HG03280 (cell line): ENCODE results near the gene NAALADL2.
"Not testable (repeated sequence)": the region's sequence is repeated elsewhere in the genome, so short reads cannot be mapped to it uniquely, and the experiment has no call there.

Experiments used
- ATAC-seq: cut with Tn5 transposase; IDR thresholded peaks from one replicate; pipeline ENCODE4 v1.9.1; 2021; ENCODE audit warnings: mild to moderate bottlenecking, moderate library complexity; ENCODE audit not compliant: unreplicated experiment

Gene NAALADL2

DNA sequence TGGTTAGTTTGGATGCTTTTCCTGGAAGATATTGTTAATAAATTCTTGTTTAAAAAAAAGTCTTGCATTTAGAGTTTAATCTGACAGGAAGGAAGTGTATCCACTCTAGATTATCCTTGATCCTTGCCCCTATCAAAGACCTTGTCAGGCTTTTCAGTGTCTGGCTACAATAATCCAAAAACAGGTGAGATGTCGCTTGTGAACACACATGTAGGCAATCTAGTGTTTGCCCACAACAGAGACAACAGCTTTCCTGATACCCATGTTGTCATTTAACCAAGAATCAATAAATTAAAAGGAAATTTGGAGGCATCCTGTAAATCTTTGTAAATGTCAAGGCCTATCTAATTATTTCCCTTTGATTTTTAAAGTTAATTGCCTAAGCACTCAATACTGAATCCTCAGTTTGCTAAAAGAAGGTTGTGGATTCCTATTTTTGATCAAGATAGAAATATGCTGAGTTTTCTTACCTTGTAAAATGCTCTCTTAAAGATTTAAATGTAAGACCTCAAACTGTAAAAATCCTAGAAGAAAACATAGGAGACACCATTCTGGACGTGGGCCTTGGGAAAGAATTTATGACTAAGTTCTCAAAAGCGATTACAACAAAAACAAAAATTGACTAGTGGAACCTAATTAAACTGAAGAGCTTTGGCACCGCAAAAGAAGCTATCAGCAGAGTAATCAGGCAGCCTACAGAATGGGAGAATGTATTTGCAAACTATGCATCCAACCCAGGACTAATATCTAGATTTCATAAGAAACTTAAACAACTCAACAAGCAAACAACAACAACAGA, 207.7 kb downstream of the NAALADL2 start:
- no peak for ATAC-seq

DNA sequence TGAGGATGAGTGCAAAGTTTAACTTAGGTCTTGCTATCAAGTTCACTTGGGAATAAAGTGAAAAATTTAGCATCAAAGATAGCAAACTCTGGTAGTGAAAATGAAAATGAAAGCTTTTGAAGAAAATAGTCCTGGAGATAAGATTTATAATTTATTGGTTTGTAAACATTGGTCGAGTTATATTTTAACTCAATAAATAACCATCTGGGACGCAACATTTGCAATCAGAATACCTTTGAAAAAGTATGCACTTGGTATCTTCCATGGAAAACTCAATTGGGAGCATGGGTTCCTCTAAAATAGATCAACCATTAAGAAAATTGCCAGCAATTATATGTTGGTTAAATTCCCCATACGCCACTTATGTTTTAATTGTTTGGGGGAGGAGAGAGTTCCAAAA, 209.5 kb downstream of the NAALADL2 start:
- no peak for ATAC-seq

DNA sequence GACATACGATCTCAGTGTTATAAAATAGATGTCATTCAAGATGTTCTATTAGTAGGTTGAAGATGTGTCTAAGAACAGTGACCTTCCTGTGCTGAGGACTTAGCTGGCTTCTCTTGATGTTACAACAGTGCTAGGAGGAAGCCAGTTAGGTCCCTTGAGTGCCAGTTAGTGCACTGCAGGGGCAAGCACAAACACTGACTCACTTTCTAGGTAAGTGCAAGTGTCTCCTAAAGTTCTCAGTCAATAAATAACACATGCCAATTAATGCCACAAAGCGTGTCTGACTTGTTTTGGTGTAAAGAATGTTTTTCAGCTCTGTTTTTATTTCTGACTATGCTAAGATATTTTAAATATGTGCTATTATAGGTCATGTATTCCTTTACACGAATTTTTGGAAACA, 211.8 kb downstream of the NAALADL2 start:
- no peak for ATAC-seq

DNA sequence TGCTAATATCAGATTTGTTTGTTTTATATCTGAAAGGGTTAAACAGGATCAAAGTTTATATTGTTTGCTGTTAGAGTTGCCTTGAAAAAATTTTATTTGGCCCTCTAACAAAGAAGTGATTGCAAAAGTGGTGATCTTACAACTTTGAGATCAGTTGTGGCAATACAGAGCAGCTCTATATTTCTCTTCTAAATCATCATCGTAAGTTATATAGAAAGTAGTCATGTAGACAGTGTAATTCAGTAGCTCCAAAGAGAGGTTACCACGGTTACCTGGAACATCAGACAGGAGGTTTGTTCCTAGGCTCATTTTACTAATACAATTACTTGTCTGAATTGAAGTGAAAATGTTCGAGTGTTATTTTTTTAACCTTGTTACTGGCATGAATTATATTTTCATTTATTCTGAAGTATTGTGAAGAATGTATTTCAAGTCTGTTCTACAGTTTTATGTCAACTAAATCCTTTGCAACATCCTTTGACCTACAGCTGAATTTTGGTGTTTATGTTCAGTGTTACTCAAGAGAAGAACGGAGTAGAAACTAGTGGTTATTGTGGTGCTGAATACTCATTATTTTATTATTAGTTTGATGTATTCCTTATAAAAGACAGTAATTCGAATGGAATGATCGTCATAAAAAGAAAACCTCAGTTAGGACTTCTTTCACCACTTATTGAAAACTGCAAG, 214.2 kb downstream of the NAALADL2 start:
- ATAC-seq = no peak

DNA sequence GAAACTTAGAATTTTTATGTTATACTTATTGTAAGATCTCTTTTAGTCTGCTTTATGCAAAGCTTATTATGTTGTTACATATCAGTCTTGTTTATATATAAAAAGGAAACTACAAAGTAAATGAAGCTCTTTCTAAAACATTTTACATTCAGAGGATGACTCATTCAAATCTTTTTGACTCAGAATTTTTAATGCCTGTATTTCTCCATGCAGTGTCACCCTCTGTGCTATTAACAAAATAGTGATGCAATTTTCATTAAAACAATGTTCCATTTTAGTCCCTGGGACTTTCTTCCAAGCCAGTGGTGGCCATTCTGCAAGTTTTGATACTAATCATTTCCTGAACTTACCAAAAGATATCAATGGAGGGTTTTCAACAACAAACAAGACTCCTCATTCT, 216.1 kb downstream of the NAALADL2 start:
- ATAC-seq = no peak

DNA sequence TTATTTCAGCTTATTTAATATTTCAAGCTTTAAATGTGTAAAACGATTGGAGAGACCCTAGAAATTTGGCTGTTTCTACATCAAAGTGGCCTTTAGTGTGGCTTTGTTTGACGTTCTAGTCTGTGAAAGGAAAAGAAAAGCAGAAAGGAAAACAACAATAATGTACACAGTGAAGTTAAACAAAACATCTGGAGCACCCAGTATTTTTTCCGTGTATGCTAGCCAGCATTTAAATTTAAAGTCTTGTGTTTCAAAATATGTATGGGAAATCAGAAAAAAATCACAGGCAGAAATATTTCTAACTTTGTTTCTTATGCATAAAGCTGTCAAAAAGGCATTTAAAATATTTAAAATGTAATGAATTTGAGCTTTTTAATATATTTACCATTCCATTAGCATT, 218.1 kb downstream of the NAALADL2 start:
- no peak for ATAC-seq

DNA sequence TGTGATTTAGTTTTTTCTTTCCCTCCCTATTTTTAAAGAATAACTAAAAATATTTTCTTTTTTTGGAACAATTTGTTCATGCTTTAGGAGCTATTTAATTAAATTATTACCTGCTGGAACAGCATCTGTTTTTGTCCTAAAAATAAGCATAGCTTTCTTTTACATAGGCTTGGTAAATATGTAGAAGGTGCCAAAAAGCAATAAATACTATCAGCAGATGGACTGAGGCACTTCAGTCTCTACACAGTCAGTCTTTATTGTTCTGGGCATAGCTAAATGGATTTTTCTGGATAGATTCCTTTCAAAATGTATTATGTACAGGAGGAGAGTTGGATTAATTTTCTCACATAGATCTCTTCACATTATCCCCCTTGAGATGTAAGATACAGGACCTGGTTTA, 223.5 kb downstream of the NAALADL2 start:
- ATAC-seq = no peak

DNA sequence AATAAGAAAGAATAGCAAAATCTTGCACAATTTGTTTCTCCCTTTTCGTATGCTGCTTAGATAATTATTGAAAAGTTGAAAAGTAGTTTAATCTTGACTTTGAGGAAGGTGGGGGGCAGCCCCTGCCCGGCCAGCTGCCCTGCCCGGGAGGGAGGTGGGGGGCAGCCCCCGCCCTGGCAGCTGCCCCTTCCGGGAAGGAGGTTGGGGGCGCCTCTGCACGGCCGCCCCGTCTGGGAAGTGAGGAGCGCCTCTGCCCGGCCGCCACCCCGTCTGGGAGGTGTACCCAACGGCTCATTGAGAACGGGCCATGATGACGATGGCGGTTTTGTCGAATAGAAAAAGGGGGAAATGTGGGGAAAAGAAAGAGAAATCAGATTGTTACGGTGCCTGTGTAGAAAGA, 228.0 kb downstream of the NAALADL2 start:
- ATAC-seq = not testable (repeated sequence)

DNA sequence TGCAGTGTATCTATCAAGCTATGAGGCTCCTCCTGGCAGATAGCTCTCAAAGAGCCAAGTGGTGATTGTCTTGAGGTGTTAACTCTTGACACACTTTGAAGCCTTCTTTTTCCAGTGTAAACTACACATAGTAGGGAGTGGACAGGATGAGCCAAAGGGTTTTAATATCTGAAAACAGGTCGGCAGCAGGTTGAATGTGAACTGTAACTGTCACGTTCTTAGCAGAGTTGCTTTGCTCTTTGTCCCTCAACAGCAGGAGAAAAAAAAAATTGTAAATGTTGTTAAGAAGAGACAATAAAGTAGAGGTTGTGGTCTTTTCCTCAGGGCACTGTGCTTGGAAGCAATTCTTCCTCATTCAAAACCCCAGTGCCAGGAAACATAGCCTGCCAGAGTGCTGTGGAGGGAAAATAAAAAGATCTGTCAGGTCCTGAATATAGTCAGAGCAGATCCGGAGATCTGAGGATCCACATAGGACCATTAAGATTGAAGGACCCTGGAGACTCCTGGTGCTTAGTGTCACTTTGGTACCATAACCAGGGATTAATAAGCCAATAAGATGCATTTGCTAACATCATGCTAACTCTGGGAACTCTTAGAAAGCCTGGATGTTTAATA, 229.7 kb downstream of the NAALADL2 start:
- ATAC-seq = no peak

DNA sequence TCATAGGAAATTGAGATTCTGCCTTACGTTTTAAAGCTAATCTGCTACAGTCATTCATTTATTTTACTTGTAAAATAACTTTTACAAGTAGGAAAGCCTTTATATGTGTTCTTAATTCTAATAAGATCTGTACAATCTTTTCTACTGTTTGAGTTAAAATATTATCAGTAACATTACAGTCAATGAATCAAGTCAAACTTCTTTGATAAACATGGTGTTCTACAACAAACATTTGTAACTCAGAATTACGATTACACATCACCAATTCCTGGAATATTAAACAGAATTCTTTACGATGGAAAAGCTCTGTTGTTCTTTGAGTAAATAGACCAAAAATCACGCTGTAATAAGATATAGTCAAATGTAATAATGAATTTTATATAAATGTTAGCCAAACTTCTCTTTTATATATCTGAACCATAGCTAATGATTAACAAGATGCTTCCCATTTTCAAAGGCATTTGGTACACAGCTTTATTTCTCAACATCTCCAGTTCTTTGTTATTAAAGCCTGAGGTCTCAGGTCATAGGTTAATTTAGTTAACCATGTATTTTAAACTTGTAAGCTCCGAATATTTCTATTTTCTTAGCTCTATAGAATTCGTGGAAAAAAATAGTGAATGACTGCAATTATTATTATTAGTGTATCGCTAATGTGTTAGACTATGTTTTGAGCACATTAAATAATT, 232.4 kb downstream of the NAALADL2 start:
- ATAC-seq = no peak

DNA sequence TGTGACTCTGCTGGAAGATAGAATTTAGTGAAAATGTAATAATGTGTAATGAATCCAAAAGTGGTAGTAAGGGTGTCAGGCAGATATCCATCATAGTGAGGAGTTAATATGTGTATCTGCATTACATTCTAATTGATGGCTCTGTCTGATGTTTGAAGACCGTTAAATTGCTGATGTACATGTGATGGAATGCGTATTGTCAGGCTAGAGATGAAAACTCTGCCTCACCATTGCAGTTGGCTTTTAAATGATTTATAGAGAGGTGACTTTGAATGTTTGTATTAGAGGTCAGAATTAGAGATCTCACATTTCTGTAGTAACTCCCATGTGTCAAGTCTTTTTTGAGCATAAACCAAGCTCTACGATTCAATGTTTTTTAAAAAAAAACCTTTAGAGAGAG, 234.6 kb downstream of the NAALADL2 start:
- ATAC-seq = no peak

DNA sequence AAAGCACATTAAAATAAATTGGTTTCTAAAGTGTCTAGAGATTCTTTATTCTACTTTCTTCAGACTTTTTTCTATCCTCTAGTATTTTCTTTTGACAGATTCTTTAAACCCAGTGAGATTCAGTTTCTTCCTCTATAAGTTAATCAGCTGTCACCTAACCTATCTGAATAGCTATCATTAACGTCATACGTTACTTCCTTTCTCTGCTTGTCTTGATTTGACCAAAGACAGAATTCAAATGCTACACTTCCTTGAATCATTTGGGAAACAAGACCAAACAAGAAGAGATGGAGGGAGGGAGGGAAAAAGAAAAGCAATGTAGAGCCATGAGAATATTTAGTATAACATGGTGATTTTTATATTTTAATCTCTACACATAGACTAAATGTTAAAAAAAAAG, 235.2 kb downstream of the NAALADL2 start:
- ATAC-seq = no peak

DNA sequence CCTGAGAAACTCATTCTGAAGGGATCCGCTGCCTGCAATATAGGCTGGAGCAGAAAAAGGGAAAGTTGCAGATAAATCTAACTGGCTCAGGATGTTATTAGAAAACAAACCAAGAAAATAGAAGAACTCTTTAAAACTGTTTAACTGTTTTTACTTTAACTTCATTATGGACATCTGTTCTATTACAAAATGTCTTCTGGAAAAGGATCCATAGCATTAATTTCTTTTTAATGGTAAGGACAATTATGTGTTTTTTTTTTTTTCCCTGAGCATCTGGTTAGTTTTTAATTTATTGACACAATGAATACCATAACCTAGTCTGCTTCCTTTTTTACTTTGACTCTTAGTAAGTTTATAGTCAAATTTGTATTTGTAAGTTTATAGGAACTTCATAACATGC, 239.5 kb downstream of the NAALADL2 start:
- no peak for ATAC-seq

DNA sequence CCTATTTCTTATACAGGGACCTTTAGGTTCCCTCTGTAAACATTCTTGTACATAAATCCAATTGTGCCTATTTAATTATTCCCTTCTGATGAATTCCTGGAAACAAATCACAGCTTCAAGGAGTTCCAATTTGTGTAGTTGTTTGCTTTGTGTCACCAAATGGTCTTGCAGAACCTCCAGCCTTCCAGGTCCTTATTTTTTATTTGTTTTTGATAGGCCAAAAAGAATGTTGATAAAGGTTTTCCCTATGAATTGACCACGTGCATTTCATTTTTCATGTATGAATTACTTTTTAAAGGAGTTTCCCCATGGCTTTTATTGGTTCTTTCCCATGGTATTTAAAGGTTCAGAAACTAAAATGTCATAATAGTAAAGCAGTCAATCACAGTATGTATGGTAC, 243.0 kb downstream of the NAALADL2 start:
- no peak for ATAC-seq

DNA sequence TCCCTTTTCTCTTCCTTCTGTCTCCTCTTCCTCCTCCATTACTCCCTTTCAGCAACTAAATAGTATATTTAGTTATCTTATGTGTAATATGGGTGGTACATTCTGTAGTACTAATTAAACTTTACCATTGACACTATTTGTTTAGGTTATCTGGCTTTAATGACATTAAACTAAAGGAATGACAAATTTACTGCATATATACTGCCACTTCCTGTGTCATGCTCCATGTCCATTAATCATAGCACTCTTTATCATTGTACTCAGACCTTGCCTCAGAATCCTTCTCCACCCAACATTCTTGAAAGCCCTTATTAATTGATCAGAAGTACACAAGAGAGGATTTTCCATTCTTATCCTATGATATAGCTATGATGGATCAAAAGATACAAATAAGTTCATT, 244.2 kb downstream of the NAALADL2 start:
- ATAC-seq = no peak

DNA sequence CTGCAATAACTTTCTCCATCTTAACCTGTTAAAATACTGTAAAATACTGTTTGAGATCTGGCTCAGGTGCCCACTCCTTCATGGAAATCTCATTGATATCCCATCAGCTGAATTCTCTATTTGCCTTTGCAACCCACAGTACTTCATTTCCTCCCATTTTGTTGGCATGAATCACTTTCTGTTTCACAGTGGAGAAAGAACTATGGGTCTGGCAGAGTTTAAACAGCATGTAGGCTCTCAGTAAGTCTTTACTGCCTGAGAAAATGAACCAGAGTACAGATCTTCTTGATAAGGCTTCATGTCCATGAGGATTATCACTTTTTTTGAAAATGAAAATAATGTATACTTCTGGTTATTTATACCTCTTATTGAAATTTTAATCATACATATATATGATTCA, 245.9 kb downstream of the NAALADL2 start:
- ATAC-seq = no peak

DNA sequence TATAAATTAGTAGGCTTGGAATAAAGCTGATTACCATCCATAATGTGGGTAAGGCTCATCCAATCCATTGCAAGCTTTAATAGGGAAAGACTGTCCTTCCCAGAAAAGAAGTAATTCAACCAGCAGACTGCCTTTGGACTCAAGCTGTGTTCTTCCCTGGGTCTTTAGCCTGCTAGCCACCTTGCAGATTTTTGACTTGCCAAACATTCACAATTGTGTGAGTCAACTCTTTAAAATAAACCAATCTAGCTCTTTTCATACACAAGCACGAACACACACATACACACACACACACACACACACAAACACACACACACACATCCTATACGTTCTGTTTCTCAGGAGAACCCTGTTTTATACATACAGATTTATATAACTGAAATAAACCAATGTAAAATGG, 248.1 kb downstream of the NAALADL2 start:
- no peak for ATAC-seq

DNA sequence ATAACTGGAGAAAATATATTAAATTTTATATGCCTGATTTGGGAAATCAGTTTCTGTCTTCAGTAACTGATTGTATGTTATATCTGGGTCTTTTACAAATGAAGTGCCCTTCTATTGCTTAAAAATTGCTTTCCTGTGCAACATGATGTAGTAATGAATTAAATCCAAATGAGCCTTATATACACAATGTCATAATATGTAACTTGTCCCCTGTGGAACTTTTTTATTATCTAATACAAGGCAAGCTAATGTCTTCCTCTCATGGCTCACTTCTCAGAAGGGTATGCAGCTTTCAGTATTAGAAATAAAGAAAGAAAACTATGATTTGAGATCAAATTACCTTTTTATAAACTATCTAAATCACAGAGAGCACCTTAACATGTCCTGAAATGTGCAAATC, 248.9 kb downstream of the NAALADL2 start:
- ATAC-seq = no peak

DNA sequence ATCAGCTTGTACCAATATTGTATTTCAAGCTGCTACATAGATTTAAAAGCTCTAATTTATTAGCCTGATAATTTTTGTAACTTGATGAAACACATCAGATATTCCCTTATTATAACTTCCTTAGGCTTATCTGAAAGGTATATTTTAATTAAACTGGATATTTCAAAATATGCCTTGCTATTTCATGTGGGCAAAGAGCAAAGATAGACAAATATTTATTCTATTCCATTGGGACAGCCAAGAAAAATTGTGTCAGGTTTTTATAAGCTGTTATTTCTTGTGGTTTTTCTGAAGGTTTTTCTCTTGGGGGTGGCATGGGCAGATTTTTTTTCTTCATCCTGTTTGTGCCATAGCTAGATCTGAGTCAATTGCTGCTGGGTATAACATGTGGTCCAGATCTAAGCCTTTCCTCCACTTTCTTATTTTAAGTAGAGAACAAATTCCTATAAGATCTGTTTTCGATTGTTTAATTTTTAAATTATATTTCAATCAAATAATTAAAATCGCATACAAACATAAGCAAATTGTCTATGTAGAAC, 249.5 kb downstream of the NAALADL2 start:
- no peak for ATAC-seq

DNA sequence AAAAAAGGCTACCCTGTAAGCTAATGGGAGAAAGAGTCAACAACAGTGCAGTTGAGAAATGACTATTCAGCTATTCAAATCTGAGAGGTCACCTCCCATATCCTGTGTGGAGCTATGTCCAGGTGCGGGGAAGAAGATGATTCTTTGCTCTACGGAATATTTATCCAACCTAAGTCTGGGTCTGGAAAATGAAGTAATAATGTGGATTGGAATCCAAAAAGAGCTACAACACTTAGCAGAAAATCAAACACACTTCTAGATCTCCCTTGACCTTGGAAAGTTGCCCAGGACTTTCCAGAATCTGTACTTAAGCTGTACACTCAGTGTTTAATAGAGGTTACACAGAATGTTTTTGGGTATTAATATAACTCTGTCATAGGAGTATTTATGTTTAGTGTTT, 251.9 kb downstream of the NAALADL2 start:
- no peak for ATAC-seq

DNA sequence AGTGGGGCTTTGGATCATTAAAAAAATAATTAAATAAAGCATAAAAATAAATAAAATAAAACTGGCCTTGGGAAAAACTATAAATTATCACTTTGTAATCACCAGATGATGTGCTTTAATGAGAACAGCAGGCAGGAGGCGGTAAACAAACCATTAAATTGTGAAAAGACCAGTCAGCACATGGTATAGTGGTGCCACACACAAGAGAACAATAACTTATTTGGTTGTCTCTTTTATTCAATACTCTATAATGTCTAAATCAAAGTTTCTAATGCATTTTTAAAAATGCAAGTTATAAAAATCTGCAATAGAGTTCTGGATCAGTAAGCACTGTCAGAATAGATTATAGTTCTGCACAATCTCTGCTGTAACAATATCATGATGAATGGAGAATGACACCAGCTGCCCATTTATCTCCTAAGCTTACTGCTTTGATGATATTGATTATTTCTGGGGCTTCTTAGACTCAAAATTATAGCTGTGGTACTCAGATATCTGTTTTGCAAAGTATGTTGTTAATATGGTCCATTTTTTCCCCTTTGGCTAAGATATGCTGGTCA, 259.3 kb downstream of the NAALADL2 start:
- ATAC-seq = no peak
